GM23338 (cell line): Measurements from ENCODE around the gene SDC1.

Experiments used
- CREB1 ChIP-seq: fragments of 250-450 bp; sonication (Bioruptor Pico); IDR thresholded peaks from 2 replicates; pipeline ENCODE4 v1.5.0; 2020; ENCODE audit warnings: low read depth, mild to moderate bottlenecking, moderate library complexity
- CTCF ChIP-seq, 2 experiments: fragments of 200-600 bp in 1 of 2; sonication (generic) in 1 of 2; conservative IDR thresholded peaks; 2 replicates each; pipeline versions ENCODE4 v1.5.1 to v1.6.1; 2016 to 2017; ENCODE audit warnings: antibody characterized with exemption in 2 of 2, low read depth in 2 of 2, mild to moderate bottlenecking in 2 of 2, moderate library complexity in 1 of 2
- ETS1 ChIP-seq: IDR thresholded peaks from 2 replicates; pipeline ENCODE4 v1.6.1; 2016; ENCODE audit warnings: antibody characterized with exemption
- EZH2 ChIP-seq: fragments of 200-600 bp; sonication (generic); IDR thresholded peaks from one replicate; pipeline ENCODE4 v1.8.0; 2017; ENCODE audit warnings: antibody characterized with exemption, mild to moderate bottlenecking, low read depth; ENCODE audit not compliant: unreplicated experiment
- EZH2phosphoT487 ChIP-seq: fragments of 200-600 bp; sonication (generic); IDR thresholded peaks from one replicate; pipeline ENCODE4 v1.8.1; 2018; ENCODE audit warnings: antibody characterized with exemption; ENCODE audit not compliant: unreplicated experiment
- JUNB ChIP-seq: IDR thresholded peaks from one replicate; pipeline ENCODE4 v1.6.1; 2016; ENCODE audit warnings: antibody characterized with exemption; ENCODE audit not compliant: unreplicated experiment
- NANOG ChIP-seq: IDR thresholded peaks from 2 replicates; pipeline ENCODE4 v1.6.1; 2016; ENCODE audit warnings: antibody characterized with exemption, borderline replicate concordance
- POLR2AphosphoS5 ChIP-seq: IDR thresholded peaks from 2 replicates; pipeline ENCODE4 v1.6.1; 2016; ENCODE audit warnings: antibody characterized with exemption, low read depth
- REST ChIP-seq: IDR thresholded peaks from one replicate; pipeline ENCODE4 v1.6.1; 2018; ENCODE audit warnings: antibody characterized with exemption; ENCODE audit not compliant: unreplicated experiment
- STAT1 ChIP-seq: IDR thresholded peaks from one replicate; pipeline ENCODE4 v1.6.1; 2016; ENCODE audit warnings: antibody characterized with exemption; ENCODE audit not compliant: unreplicated experiment
- ZNF114 ChIP-seq: fragments of 250-450 bp; sonication (Bioruptor Pico); IDR thresholded peaks from 2 replicates; pipeline ENCODE4 v1.5.0; 2020; ENCODE audit warnings: mild to moderate bottlenecking, moderate library complexity
- ZNF331 ChIP-seq: fragments of 250-450 bp; sonication (Bioruptor Pico); IDR thresholded peaks from 2 replicates; pipeline ENCODE4 v1.5.0; 2020; ENCODE audit warnings: low read depth, mild to moderate bottlenecking, moderate library complexity
- ZNF462 ChIP-seq: fragments of 250-450 bp; sonication (Bioruptor Pico); IDR thresholded peaks from 2 replicates; pipeline ENCODE4 v1.5.0; 2020; ENCODE audit warnings: mild to moderate bottlenecking, moderate library complexity

- TF ChIP-seq CTCF (conservative IDR thresholded peaks at IDR 0.05; ENCODE audit: low read depth in 2 of 2), result no peak
- no peak for TF ChIP-seq EZH2phosphoT487
- no peak for TF ChIP-seq EZH2
- TF ChIP-seq POLR2AphosphoS5, result no peak
- TF ChIP-seq REST, result no peak
- no peak for TF ChIP-seq ZNF114 (CRISPR knock-in tag)
- no peak for TF ChIP-seq CREB1 (CRISPR knock-in tag)
- TF ChIP-seq ETS1, result no peak
- no peak for TF ChIP-seq JUNB
- no peak for TF ChIP-seq NANOG
- no peak for TF ChIP-seq ZNF331
- no peak for TF ChIP-seq ZNF462 (CRISPR knock-in tag)
- no peak for TF ChIP-seq STAT1
Measured at GRCh38 chr2:20267529-20267928, 42.6 kb upstream of the SDC1 start.
